GM19395 (cell line): Measurements from ENCODE around the gene CCDC142.
A peak's percentile ranks its signal among the peaks of the same experiment; 100 is the strongest.
"Not testable (repeated sequence)": the region's sequence is repeated elsewhere in the genome, so short reads cannot be mapped to it uniquely, and the experiment has no call there.

Source experiments
- ATAC-seq: cut with Tn5 transposase; IDR thresholded peaks from one replicate; pipeline ENCODE4 v1.9.1; 2021; ENCODE audit warnings: mild to moderate bottlenecking, moderate library complexity; ENCODE audit not compliant: unreplicated experiment

Gene CCDC142

DNA sequence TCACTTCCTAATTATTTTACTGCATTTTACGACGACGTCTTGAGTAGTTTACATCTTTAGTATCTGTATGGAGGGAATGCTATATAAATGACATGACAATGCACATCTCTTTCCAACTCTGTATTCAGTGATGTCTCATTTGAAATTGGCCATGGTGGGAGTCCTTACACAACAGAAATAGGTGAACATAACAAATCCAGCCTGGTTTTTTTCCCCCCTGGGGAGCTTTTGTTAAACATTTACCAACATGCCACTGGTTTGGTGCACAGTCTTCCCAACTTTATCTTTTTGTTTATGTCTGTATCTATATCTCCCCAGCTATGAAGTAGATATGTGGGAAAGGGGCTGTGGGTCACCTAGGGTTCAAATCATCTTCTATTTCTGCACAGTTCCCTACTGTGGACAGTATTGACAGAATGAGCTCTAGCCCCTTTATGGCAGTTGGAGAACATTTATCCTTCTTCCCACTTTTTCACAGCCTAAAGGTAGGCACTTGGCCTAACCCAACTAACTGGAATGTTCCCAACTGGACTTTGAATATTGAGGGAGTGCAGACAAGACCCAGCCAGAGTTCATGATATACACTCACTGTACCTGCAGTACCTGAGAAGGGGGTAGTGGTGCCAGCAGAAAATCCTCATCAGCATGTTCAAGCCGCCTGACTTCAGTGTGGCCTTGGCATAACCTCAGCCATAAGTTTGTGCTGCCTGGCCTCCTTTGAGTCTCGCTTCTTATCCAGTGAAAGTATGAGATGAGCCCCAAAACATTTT, 35.4 kb downstream of the CCDC142 start:
- no peak for ATAC-seq

DNA sequence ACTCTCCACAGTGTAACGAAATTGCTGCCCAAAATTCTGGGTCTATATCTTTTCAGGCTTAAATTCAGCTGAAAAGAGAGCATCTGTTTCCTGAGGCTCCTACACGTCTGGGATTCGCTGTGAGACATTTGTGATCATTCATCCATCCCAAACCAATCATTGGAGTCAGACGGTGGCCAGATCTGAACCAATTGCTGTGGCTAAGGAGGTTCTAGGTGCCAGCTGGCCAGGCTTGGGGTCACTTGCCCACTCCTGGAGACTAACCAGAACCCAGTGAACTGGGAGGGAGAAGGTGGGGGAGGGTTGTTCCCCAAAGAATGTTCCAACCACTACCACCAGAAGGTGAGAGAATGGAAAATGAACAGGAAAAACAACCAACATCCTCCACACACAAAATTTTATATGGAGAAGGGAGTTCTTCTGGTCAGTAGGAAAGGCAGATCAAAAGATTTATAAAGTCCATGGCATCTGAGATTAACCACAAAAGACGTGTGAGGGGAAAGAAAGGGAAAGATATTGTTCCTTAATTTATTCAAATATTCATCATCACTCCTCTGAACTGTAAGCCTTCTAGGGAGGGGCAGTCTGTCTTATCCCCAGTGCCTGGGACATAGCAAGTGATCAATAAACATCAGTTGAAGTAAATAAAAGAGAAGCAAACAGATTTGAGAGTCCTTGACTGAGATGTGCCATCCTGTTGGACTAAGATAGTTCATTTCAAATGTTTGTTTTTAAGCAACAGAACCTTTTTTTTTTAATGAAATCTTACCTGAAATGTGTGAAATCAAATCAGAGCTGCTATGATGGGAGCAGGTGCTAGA, 38.1 kb downstream of the CCDC142 start:
- ATAC-seq = no peak

DNA sequence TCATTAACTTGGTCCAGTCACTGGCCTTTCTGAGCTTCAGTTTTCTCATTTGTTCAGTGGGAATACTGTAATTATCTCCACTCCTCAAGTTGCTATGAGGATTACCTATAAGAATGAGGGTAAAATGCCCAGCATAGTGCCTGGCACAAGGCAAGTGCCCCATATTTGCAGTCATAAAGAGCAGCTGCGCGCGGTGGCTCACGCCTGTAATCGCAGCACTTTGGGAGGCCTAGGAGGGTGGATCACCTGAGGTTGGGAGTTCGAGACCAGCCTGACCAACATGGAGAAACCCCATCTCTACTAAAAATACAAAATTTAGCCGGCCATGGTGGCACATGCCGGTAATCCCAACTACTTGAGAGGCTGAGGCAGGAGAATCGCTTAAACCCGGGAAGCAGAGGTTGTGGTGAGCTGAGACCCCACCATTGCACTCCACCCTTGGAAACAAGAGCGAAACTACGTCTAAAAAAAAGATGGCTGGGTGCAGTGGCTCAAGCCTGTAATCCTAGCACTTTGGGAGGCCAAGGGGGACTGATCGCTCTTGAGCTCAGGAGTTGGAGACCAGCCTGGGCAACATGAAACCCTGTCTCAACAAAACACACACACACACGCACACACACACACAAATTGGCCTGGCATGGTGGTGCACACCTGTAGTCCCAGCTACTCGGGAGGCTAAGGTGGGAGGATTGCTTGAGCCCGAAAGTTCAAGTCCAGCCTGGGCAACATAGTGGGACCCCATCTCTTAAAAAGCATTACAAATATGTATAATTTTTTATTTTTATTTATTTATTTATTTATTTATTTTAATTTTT, 40.1 kb downstream of the CCDC142 start:
- ATAC-seq = not testable (repeated sequence)

DNA sequence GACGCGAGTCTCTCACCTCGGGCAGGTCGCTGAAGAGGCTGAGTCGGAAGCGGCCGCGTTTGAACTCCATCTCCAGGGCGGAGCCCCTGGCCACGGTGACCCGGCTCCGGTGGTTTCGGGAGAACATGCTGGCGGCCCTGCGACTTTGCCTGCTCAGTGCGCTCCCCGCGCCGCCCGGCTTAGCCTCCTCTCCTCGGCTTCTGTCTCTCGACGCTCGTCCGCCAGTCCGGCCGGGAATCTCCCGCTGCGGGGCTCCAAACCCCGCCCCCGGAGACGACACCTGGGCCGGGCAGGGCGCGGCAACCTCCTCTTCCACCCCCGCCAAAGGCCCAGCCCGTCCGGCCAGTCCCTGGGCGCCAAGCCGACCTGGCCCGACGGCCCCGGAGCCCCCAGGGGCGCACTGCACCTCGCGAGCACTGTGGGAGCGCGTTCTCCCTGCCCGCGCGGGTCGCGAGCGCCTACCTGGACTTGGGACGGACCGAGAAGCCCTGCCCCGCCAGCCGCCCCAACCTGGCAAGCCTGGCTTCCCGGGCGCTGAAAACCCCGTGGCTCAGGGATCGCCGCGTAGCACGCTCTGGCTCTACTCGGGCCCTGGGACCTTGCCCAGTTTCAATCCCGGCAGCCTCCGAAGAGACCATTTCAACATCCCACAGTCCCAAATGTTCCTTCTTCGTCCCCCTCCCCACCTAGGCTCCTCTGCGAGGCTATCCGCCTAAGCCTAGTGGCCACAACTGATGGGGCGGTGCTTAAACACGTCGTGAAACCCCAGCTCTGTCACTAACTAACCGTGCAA, 40.9 kb downstream of the CCDC142 start, which contains the start of gene RTKN:
Gene RTKN (minus strand): TSS at position 248 of the 793 bp plus-strand sequence. CDS start 121 bp downstream, at position 127.
- ATAC-seq = no peak

DNA sequence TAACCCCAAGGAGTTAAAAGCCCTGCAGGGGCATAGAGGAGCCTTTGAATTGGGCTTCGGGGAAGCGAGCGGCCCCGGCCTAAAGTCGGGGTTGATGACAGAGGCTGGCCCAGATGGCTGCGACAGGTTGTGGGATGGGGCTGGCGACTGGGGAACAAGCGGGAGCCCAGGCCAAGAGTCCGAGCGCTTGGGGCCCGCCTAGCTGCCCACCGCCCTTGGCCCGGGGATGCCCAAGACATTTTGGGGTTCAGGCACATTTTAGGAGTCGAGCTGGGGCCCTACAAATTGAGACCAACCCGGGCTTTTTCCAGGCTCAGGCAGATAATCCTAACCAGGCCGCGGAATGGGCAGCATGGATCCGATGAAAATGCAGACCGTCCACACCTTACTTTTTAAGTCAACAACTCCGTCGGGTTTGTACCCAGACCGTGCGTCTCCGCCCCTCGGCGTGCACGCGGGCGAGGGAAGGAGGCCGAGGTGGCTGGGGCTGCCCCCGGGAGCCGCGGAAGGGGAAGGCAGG, 41.6 kb downstream of the CCDC142 start:
- no peak for ATAC-seq

DNA sequence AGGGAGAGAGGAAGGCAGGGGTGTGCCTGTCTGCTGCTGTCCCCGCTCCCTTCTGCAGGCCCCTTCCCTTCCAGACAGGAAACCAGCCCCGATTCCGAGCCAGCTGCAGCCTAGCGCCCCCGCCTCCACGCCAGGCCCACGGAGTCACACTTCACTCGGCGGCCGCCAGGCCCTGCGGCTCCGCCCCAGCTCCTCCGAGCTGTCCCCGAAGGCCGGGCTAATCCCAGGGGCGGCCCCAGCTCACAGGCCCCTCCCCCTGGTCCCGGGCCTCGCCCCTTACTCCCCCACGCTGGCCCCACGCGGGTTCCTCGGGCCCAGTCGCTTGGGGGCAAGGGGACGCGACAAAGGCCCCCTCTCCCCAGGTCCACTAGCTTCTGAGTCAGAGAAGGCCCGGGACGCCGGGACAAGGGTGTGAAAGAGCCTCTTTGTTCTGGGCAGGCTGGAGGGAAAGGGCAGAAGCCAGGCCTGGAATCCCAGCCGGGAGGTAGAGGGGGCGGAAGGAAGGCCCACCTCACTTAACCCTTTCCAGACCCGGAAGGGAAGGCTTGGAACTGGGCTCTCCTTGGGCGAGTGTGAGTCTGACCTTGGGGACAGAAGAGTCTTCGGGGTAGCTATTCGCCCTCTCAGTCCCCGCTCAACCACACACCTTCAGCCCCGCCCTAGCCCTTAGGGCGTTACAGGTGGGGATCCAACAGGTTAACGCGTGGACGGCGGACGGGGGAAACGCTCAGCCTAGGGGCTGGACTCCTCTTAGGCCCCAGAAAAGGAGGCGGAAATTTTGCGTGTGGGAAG, 42.2 kb downstream of the CCDC142 start:
- ATAC-seq = peak; percentile 83

DNA sequence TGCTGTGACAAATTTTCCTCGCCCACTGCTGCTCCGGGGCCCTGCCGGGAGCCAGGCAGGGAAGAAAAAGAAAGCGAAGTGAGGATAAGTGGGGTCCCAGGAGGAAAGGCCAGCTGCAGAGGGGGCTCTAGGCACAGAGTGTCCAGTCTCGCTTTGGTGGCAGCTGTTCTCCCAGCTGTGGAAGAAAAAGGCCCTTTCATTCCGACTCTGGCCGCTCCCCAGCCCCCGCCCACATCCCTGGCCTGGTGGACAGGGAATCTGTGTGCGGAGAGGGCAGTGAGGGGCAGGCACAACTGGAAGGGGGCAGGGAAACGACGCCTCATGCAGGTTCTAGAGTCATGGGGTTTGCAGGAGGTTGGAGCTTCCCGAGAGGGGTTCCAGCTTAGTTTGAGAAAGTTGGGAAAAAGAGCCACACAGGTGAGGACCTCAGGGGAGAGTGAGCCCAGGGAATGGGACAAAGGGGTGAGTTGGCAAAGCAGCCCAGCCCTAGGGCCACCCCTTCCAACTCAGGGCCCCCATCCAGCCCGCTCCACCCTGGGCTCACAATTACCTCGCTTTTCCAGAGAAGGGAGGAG, 42.9 kb downstream of the CCDC142 start:
- no peak for ATAC-seq

DNA sequence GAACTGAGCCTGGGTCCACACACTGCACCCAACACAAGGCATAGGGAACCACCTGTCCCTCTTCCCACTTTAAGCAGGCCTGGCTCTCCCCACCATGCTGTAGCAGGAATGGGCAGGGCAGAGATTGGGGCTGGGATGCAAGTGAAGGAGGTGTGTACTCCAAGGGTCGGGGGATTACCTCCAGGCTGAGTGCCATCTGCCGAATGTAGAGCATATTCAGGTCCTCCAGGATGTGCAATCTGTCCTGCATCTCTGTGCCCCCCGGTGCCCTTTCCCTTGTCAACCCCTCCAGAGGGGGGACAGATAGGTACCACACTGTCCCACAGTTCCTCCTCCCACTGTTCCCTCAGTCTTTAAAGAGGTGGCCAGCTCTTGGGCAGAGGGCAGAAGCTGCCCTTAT, 43.4 kb downstream of the CCDC142 start:
- ATAC-seq = no peak

DNA sequence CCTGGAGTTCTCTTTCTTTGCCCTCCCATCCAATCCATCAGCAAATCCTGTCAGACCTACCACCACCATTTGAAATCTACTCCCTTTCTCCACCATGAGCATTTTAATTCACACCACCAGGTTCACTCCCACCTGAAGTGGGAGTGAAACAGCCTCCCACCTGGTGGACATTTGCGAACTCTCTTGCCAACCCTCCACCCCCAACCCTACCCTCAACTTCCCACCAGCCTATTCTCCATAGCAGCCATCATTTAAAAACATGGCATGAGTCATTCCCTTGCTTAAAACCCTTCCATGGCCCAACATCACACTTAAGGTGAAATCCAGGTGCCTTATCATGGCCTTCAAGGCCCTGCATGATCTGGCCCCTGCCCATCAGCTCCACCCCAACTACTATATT, 44.5 kb downstream of the CCDC142 start:
- no peak for ATAC-seq

DNA sequence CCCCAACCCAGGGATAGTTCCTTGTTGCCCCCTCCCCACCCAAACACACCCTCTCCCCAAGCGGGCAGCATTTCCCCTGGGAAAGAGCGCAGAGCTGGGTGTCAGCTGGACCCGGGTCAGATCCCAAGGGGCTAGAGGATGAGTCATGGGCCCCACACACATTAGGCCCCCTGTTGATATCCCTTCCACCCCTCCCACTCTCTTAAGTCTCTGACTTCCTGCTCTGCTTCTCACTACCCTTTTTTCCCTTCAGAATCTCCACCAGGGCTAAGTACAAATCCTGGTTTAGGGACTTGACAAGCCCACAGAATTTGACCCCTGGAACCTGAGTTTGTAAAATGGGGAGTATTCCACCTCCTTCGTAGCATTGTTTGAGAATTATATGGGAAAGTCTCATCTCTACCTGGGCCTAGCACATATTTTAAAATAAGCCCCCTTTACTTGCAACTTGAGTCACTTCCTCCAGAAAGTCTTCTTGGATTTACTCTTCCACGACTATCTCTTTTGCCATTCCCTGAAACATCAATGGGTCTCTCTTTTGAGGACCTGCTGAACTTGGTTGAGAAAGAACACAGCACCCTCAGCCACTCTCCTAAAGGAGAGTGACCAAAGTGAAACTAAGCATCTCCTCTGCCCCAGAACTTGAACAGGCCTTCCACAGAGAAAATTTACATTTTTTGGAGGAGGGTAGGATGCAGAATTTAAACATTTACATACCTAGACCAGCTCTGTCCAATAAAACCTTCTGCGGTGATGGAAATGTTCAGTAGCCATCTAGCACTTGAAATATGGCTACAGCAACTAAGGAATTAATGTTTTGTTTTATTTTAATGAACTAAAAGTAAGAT, 45.7 kb downstream of the CCDC142 start:
- no peak for ATAC-seq

DNA sequence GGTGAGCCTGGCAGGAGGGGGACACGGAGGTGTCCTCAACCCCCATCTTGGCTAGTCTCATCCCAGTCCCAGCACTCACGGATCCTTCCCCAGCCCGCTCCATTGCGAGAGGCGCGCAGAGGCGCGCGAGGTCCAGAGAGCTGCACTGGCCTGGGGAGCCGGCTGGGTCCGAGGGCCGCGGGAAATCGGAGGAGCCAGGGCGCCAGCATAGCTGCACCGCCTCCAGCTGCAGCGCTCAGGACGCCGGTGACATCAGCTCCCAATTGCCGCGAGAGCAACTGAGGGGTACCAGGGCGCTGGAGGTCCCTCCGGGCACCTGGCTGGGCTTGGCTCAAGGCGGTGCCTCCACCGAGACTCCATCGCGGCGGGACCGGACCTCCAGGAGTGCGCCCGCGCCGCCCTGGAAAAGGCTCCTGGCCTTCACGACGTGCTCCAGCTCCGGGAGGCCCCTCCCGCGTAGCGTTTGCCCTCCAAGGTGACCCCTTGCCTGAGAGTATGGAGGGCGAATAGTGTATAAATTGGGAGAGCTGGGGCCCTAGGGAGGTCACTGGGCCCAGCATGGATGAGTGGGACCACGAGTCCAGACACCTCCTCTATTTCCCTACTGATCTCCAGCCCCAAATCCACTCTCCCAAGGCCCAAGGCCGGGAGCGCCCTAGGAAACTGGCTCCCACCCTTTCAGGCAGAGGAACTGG, 46.5 kb downstream of the CCDC142 start:
- no peak for ATAC-seq

DNA sequence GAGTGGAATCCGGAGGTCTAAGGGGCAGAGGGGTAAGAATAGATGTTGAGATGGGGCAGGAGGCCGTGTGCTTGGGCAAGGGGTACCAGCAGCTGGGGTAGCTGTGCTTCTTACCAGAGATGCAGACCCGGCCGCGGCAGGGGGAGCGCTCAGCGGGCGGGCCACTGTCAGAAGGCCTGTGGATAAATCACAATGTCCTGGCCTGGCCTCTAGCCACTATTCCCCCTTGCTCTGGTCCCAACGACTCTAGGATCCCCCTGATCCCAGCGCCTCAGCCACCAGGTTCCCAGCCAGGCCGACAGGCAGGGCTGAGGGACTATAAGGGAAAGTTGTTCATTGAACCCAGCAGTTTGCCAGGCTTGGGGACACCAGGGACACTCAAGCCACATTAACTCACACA, 52.3 kb downstream of the CCDC142 start:
- ATAC-seq = no peak

DNA sequence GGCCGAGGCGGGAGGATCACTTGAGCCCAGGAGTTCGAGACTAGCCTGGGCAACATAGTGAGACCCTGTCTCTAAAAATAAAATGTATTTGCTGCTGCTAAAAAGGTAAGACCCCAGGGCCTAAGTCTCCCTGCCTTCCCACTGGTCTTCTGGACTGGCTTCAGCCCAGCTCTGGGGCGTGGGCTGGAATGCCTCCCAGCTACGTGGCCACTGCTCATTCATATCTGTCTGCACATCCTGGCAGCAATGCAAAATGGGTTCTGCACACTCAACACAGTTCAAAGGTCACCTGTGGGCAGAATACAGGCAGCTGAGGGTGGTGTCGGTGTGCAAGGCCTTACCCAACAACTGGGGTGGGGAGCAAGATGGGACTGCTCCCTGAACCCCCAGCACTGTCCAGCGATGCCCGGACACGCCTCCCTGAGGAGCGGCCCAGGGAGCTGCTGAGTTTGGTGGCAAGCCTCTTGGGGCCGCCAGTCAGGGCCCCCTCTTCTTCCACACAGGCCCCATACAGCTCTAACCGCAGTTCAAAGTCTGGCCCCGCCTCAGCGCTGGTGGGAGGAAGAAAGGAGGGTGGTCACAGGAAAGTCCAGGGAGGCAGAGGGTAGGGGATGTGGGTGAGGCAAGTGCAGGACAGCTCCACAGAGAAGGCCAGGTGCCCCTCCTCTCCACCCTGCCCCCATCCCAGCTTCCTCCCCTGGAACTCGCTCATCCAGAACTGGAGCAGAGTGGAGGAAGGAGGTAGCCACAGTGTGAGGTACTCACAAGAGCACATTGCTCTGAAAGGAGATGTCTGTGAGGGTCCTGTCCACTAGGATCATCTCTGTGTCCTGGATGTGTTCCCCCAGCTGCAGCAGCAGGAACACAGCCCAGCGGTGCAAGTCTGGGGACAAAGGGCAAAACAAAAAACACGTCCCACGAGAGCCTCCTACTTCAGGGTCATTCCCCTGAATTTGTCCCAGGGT, 53.0 kb downstream of the CCDC142 start:
- no peak for ATAC-seq

DNA sequence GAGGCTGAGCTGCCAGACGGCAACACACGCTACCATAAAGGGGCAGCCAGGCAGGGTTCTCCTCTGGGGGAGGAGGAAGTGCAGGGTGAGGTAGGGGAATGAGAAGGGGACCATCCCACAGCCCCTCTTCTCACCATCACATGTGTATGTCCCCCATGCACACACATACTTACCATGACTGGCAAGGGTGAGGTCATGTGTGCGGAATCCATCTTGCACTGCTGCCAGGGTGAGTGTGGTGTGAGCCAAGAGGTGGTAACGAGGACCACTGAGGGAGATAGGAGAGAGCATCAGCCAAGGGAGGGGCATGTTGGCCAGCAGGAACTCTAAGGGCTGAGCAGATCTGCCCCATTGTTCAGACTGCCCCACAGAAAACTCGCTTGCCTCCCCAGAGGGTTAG, 54.1 kb downstream of the CCDC142 start:
- ATAC-seq = no peak

DNA sequence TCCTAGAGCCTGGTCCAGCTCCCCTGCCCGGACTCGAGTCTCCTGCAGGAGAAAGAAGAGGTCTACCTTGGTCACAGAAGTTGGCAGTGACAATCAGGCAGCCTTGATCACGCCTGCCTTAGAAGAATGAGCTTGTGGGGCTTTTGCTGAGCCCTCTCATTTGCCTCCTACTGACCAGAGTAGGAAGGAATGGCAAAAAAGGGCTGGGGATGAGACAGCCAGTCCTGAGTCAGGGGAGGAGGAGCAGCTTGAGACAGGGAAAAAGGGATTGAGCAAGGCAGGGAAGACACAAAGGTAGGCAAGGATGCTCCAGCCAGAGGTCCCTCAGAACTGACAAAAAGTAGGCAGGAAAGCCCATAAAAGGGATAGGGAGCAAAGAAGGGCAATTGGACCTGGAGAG, 55.2 kb downstream of the CCDC142 start:
- no peak for ATAC-seq

DNA sequence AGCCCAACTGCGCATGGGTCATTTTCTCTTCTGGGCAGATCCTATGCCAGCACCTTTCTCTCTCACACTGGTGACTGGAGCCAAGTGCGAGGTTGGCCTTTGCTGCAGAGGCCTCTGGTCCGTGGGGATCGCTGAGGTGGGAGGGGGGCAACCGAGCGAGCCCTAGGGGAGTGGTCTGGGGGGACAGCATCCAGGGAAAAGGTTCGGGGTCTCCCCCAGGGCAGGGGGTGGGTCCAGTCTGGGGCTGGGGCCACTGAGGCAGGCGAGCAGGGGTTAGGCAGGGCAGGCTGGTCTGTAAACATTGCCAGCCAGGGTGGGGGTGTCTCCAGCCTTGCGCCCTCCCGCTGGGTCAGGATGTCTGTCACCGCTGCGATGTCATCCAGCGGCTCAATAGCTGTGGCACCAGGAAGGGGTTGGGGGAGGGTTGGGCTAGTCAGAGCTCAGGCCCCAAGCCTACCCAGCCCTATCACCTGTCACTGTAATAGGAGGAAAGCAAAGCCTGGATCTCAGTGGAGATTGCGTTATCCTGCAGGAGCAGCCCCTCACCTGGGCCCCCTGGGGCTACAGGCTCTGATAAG, 56.5 kb downstream of the CCDC142 start:
- ATAC-seq = no peak
